Skeletal muscle tissue (tissue), 4 donors: ENCODE data around the gene ECSIT. TPM values are rescaled to one million over a fixed set of nuclear protein-coding genes. Genes with fewer than 3 reads are reported as not detected.
"Not testable (repeated sequence)": the region's sequence is repeated elsewhere in the genome, so short reads cannot be mapped to it uniquely, and the experiment has no call there.

Experiments
- H3K27ac ChIP-seq: one replicate; pipeline ENCODE4 v1.7.0; 2013; ENCODE audit warnings: mild to moderate bottlenecking, low read depth, low read length, inconsistent platforms
- H3K27me3 ChIP-seq, 3 donors: one replicate each; pipeline ENCODE4 v1.7.0; 2013; ENCODE audit warnings: low read length in 3 of 3; ENCODE audit not compliant: control insufficient read depth in 3 of 3, insufficient read depth in 3 of 3
- H3K36me3 ChIP-seq, 3 donors: one replicate each; pipeline ENCODE4 v1.7.0; 2013; ENCODE audit warnings: low read length in 3 of 3; ENCODE audit not compliant: control insufficient read depth in 3 of 3, insufficient read depth in 3 of 3
- H3K4me1 ChIP-seq, 3 donors: one replicate each; pipeline ENCODE4 v1.7.0; 2013; ENCODE audit warnings: low read length in 3 of 3, mild to moderate bottlenecking in 3 of 3; ENCODE audit not compliant: control insufficient read depth in 3 of 3, insufficient read depth in 3 of 3
- H3K4me3 ChIP-seq, 3 donors: one replicate each; pipeline ENCODE4 v1.7.0; 2013; ENCODE audit warnings: low read length in 3 of 3
- H3K9ac ChIP-seq, 3 donors: one replicate each; pipeline ENCODE4 v1.7.0; 2013; ENCODE audit warnings: low read length in 3 of 3, mild to moderate bottlenecking in 3 of 3, moderate library complexity in 2 of 3, low read depth in 1 of 3
- H3K9me3 ChIP-seq, 3 donors: one replicate each; pipeline ENCODE4 v1.7.0; 2013; ENCODE audit warnings: low read length in 3 of 3; ENCODE audit not compliant: control insufficient read depth in 3 of 3
- total RNA-seq: library from RNA; depleted of rRNA; stranded (reverse); fragments of >200 nt; gene quantifications from one replicate; pipeline ENCODE4 v1.2.3, GENCODE V29; 2014
- donor health status: Osteomylitis.

ECSIT gene
- total RNA-seq, 1 donor from 2014 or later = 43.8 TPM

DNA sequence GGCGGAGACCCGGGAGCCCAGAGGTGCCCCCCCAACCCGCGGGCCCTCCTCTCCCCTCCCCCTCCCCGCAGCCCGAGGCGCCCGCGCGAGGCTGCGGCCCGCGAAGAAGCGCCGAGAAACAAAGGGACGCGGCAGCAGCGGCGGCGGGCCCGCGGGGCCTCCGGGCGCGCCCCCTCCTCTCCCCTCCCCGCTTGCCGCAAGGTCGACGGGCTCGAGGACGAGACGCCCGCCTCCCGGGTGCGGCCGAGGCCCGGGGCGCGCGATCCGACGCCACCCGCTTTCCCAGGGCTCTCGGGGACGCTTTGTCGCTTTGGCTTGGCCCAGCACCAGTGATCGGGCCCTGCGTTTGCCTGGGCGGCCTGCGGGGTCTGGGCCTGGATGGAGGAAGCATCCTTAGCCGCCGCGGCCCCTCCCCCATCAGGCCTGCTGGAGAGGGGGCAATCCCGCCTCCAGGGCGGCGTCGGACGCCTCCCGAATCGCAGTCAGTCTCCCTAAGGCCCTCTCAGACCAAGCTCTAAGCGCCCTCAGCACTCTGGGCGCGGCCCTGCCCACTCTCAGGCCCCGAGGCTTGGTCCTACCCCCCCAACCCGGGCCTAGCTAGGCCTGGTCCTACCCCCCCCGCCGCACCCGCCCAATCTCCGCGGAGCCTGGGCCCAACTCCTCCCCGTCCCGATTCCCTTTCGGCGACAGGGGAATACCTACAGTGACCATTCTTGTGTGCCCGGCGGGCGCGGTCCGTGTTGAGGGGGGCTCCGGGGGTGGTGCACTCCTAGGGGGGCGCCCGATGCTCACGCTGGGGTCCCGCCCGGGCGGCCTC lies 48.8 kb downstream of the ECSIT start:
- H3K9ac ChIP-seq = no peak overlapping the region
- peaks cover 46 to 50% (median 49%) of the 10 kb centered on the region in 3 donors for H3K27me3 ChIP-seq
- H3K4me3 ChIP-seq = no peak overlapping the region

GRCh38 chr19:11479090-11479897 lies 49.6 kb downstream of the ECSIT start:
- Histone ChIP-seq H3K36me3 (peaks cover 0 to 4% (median 4%) of the 10 kb centered on the region in 3 donors), H3K9me3 (no peaks in the 10 kb centered on the region), H3K27me3 (peaks cover 46 to 50% (median 48%) of the 10 kb centered on the region in 3 donors), H3K4me1 (peaks cover 9 to 10% (median 10%) of the 10 kb centered on the region in 3 donors), H3K4me3 (no peak overlapping the region), H3K9ac (no peak overlapping the region), H3K27ac (no peak overlapping the region)

More for the DNA sequence above, 48.8 kb downstream of the ECSIT start:
- Histone ChIP-seq H3K4me1 (peaks cover 9 to 10% (median 10%) of the 10 kb centered on the region in 3 donors), H3K27ac (no peak overlapping the region), H3K36me3 (peaks cover 0 to 5% (median 4%) of the 10 kb centered on the region in 3 donors), H3K9me3 (no peaks in the 10 kb centered on the region)

- Histone ChIP-seq H3K27me3 (peaks cover 41 to 44% (median 43%) of the 10 kb centered on the region in 3 donors), H3K9ac (no peak overlapping the region), H3K27ac (no peak overlapping the region), H3K4me3 (no peak overlapping the region), H3K9me3 (no peaks in the 10 kb centered on the region), H3K4me1 (peaks cover 9 to 10% (median 10%) of the 10 kb centered on the region in 3 donors), H3K36me3 (no peaks in the 10 kb centered on the region)
Observed at GRCh38 chr19:11478167-11479089, 50.5 kb downstream of the ECSIT start.

- Histone ChIP-seq H3K9me3 (no peaks in the 10 kb centered on the region), H3K36me3 (no peaks in the 10 kb centered on the region), H3K27ac (no peak overlapping the region), H3K4me3 (no peak overlapping the region), H3K27me3 (peaks cover 18 to 21% (median 21%) of the 10 kb centered on the region in 3 donors), H3K9ac (no peak overlapping the region), H3K4me1 (peaks cover 0 to 2% (median 0%) of the 10 kb centered on the region in 3 donors)
Observed at GRCh38 chr19:11475861-11476260, 53.1 kb downstream of the ECSIT start.

GRCh38 chr19:11475343-11475742 lies 53.6 kb downstream of the ECSIT start:
- H3K27ac ChIP-seq, H3K4me1 ChIP-seq, H3K9ac ChIP-seq, H3K4me3 ChIP-seq, H3K9me3 ChIP-seq, H3K36me3 ChIP-seq: not testable (repeated sequence)
- H3K27me3 ChIP-seq = peaks cover 18 to 19% (median 19%) of the 10 kb centered on the region in 3 donors

GRCh38 chr19:11473725-11474124 lies 55.2 kb downstream of the ECSIT start:
- Histone ChIP-seq H3K27me3 (peaks cover 6 to 10% (median 8%) of the 10 kb centered on the region in 3 donors), H3K36me3 (no peaks in the 10 kb centered on the region), H3K9ac (no peak overlapping the region), H3K4me1 (no peaks in the 10 kb centered on the region), H3K27ac (no peak overlapping the region), H3K9me3 (no peaks in the 10 kb centered on the region), H3K4me3 (no peak overlapping the region)

DNA sequence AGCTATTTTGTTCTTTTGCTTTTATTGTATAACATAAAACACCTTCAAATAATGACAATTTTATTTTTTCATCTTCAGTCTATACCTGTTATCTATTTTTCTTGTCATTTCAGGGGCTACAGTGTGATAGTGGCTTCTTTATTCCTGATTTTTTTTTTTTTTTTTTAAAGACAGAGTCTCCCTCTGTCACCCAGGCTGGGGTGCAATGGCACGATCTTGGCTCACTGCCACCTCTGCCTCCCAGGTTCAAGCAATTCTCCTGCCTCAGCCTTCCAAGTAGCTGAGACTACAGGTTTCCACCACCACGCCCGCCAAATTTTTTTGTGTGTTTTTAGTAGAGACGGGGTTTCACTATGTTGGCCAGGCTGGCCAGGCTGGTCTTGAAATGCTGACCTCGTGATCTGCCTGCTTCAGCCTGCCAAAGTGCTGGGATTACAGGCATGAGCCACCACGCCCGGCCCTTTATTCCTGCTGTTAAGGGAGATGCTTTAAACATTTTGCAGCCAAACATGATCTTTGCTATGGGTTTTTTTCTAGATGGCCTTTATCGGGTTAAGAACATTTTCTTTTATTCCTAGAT lies 60.6 kb downstream of the ECSIT start:
- H3K4me3 ChIP-seq, H3K27ac ChIP-seq, H3K4me1 ChIP-seq, H3K9ac ChIP-seq, H3K36me3 ChIP-seq, H3K9me3 ChIP-seq: not testable (repeated sequence)
- peaks cover 5 to 17% (median 5%) of the 10 kb centered on the region in 3 donors for H3K27me3 ChIP-seq

- no peaks in the 10 kb centered on the region for H3K4me1 ChIP-seq
- peaks cover 2 to 17% (median 7%) of the 10 kb centered on the region in 3 donors for H3K27me3 ChIP-seq
- H3K9me3 ChIP-seq = no peaks in the 10 kb centered on the region
- H3K27ac ChIP-seq = no peak overlapping the region
- H3K4me3 ChIP-seq = no peak overlapping the region
- no peaks in the 10 kb centered on the region for H3K36me3 ChIP-seq
- no peak overlapping the region for H3K9ac ChIP-seq
Observed at GRCh38 chr19:11465600-11465999, 63.3 kb downstream of the ECSIT start.
